ENCODE results near the gene NTF4.
A peak's percentile ranks its signal among the peaks of the same experiment; 100 is the strongest.
"Not testable (repeated sequence)": the region's sequence is repeated elsewhere in the genome, so short reads cannot be mapped to it uniquely, and the experiment has no call there.

Gene NTF4

DNA sequence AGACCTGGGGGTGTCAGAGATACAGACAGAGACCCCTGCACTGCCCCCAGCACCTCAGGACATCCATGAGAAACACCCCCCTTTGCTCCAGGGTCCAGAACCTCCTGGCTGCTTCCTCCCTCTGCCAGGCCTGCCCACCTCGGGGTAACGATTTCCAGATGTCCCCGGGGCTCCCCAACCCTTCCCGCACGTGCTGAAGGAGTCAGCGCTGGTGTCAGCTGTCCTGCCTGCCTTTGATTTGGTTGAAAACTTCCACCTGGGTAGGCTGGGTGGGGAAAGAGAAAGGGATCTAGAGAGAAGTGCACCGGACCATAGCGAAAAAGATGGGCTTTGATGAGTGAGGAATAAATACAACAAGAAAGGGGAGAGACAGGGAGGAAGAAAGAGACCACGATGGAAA, 5.6 kb downstream of the NTF4 start:
- no peak for TF ChIP-seq LEF1 (IDR thresholded peaks at IDR 0.05; ENCODE audit: borderline replicate concordance)
- TF ChIP-seq, protein P1, sequence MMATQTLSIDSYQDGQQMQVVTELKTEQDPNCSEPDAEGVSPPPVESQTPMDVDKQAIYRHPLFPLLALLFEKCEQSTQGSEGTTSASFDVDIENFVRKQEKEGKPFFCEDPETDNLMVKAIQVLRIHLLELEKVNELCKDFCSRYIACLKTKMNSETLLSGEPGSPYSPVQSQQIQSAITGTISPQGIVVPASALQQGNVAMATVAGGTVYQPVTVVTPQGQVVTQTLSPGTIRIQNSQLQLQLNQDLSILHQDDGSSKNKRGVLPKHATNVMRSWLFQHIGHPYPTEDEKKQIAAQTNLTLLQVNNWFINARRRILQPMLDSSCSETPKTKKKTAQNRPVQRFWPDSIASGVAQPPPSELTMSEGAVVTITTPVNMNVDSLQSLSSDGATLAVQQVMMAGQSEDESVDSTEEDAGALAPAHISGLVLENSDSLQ (IDR thresholded peaks at IDR 0.05) = no peak
- TF ChIP-seq HDGF (IDR thresholded peaks at IDR 0.05; ENCODE audit: borderline replicate concordance) = no peak
- TF ChIP-seq CTBP1 (IDR thresholded peaks at IDR 0.05; ENCODE audit: borderline replicate concordance) = no peak
- TF ChIP-seq L3MBTL2 (conservative IDR thresholded peaks at IDR 0.05) = no peak
- TF ChIP-seq ELF4 (IDR thresholded peaks at IDR 0.05) = no peak
- TF ChIP-seq BHLHE40 (IDR thresholded peaks at IDR 0.05; ENCODE audit: borderline replicate concordance) = no peak
- no peak for TF ChIP-seq SP1 (IDR thresholded peaks at IDR 0.05)
- no peak for TF ChIP-seq FOXM1 (IDR thresholded peaks at IDR 0.05; ENCODE audit: borderline replicate concordance)
- TF ChIP-seq TARDBP (IDR thresholded peaks at IDR 0.05) = no peak
- no peak for TF ChIP-seq SUZ12 (IDR thresholded peaks at IDR 0.05)
- ChIA-PET CTCF (interaction anchor here (0.8 kb wide), 1 partner anchor 15 kb away, joined by 3 read pairs; no protein-coding TSS in a partner anchor), POLR2A (no interaction called here)
- DNase-seq (ENCODE audit: extremely low spot score) = no peak

DNA sequence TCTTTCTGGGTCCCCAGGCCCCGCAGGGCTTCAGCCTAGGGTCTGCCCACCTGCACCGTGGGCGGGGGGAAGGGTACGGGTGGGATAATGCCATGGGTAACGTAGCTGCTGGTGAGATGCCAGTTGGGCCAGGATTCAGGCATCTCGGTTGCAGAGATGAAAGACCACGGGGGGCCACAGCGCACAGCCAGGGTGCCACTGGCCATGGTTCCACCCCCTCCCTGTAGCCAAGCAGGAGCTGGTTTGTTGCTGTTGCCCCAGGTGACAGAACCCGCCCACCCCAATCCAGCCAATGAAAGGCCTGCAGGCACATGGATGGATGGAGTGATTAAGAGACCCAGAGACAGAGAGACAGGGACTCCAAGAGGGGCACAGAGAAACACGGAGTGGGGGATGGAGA, 6.1 kb downstream of the NTF4 start:
- CTCF ChIA-PET = interaction anchor here (0.8 to 1.0 kb wide), 2 partner anchors 15 kb away, joined by 3 to 4 read pairs; no protein-coding TSS in a partner anchor
- peak; percentile 35 for DNase-seq (ENCODE audit: extremely low spot score)
- POLR2A ChIA-PET = no interaction called here
- TF ChIP-seq ELF4 (IDR thresholded peaks at IDR 0.05) (no peak), BHLHE40 (IDR thresholded peaks at IDR 0.05; ENCODE audit: borderline replicate concordance) (no peak), FOXA1 (IDR thresholded peaks at IDR 0.05) (no peak), TARDBP (IDR thresholded peaks at IDR 0.05) (no peak), NFRKB (IDR thresholded peaks at IDR 0.05) (no peak), FOXK2 (IDR thresholded peaks at IDR 0.05) (no peak)
- TF ChIP-seq, protein P1 (IDR thresholded peaks at IDR 0.05) = peak; percentile 39; the same call in 1 of the 2 replicates

DNA sequence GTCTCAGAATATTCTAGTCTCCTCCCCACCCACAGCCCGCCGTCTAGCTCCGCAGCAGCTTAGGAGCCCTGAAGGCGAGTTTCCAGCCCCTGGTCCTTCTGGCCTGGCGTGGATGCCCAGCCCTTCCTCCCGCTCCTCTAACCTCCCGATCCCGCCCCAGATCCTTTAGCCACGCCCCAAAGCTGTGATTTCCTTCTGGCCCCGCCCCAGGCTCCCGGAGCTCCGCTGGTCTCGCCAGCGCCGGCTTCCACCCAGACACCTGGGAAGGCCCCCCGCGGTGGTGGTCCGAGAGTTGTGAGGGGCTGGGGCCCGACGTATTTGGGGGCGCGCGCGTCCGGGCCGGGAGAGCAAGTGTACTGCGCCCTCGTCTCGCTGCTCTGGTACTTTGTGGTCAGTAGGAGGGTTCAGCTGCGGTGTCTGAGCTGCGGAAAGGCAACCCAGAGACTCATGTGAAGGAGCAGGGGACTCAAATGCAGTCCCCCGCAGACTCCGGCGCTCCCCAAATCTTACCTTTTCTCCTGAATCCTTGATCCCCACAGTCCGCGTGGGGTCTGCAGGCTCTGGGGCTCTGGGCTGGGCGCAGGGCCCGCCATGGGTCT, 6.9 kb downstream of the NTF4 start, which contains the start of gene CGB7:
CGB7 (minus strand) TSS at position 114 of the 599 bp plus-strand sequence. CDS start 2,374 bp downstream, outside the sequence.
- DNase-seq (ENCODE audit: extremely low spot score) = peak; percentile 39
- TF ChIP-seq L3MBTL2 (conservative IDR thresholded peaks at IDR 0.05) (no peak), SP1 (IDR thresholded peaks at IDR 0.05) (no peak), BHLHE40 (IDR thresholded peaks at IDR 0.05; ENCODE audit: borderline replicate concordance) (no peak), FOXK2 (IDR thresholded peaks at IDR 0.05) (no peak), LEF1 (IDR thresholded peaks at IDR 0.05; ENCODE audit: borderline replicate concordance) (no peak), ZNF384 (IDR thresholded peaks at IDR 0.05) (no peak), NFRKB (IDR thresholded peaks at IDR 0.05) (no peak), ARNT (IDR thresholded peaks at IDR 0.05) (no peak), SUZ12 (IDR thresholded peaks at IDR 0.05) (no peak)
- TF ChIP-seq, protein P1 (IDR thresholded peaks at IDR 0.05) = no peak
- ChIA-PET POLR2A (no interaction called here), CTCF (interaction anchor here (1.0 kb wide), 1 partner anchor 16 kb away, joined by 4 read pairs; no protein-coding TSS in a partner anchor)

DNA sequence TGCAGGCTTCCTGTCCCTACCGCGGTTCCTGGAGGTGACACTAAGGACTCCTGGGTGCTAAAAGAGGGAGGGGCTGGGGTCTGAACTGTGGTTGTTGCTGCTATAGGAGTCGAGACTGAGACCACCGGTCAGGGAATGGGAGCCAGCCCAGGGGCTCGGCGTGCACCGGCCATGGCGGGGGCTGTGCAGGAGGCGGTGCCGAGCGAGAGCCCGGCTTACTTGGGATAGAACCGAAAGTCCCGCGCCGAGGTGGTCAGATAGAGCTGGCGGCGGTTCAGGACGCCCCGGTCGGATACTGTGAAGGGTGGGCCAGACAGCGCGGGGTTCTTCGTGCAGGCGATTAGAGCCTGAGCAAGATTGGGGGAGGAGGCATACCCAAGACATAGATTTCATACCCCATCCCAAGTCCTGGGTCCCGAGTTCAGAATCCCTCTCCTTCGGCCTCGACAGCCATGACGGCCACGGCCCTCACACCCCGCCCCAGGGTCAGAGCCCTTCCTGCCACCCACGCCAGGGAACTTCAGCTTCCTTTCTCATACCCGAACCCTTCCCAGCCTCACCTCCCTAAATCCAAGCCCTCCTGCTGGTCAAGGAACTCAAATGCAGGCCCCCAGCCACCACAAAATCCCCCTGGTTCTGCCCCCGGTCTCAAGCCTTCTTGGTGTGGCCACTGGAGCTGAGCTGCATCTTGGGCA, 7.6 kb downstream of the NTF4 start:
- POLR2A ChIA-PET = interaction anchor here (1.2 to 1.4 kb wide), 3 partner anchors 38 to 65 kb away, joined by 3 to 6 read pairs (median 4); partner anchors contain the start of genes GYS1 and RUVBL2
- not testable (repeated sequence) for DNase-seq (ENCODE audit: extremely low spot score)
- CTCF ChIA-PET = interaction anchor here (0.8 to 1.2 kb wide), 4 partner anchors 16 to 64 kb away, joined by 3 to 5 read pairs (median 3); partner anchors contain the start of genes GYS1 and RUVBL2

DNA sequence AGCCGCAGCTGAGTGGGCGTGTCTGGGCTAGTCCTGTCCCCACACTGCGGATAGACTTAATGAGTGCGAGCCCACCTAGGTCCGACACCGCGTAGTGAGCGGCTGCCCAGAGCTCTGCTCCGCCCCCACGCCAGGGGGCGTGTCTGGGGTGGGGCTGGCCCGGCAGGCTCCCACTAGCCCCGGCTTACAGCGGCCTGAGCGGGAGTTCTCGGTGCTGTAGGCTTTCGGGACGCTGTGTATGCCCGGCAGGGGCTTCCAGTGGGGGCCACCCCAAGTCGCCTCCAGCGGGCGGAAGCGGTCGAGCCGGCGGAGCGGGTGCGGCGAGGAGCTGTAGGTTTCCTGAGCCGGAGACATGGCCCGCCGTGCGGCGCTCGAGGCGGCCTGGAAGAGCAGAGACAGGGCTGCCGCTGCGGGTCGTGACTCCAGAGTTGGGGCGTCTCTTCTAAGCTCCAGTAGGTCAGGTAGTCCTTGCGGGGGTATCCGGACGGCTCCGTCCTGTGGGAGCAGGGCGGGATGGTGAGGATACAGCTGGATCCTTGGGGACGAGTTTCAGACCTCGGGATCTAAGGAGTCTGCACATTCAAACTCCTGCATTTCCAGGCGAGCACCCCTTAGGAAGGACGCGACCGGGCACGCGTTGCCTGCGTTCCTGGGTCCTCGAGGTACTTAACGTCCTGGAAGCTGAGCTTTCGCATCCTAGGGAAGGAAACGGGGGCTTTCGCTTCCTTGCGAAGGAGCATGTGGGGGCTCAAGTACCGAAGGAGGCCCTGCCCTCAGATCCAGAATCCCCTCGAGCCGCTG, 8.3 kb downstream of the NTF4 start:
- ChIA-PET CTCF (interaction anchor here (0.8 to 1.2 kb wide), 4 partner anchors 17 to 63 kb away, joined by 3 to 5 read pairs (median 3); partner anchors contain the start of genes GYS1 and RUVBL2), POLR2A (interaction anchor here (1.0 to 1.4 kb wide), 5 partner anchors 9 to 64 kb away, joined by 3 to 6 read pairs (median 4); partner anchors contain the start of genes GYS1, NTF4 and RUVBL2)
- DNase-seq (ENCODE audit: extremely low spot score) = peak; percentile 77
- peak; percentile 58 for TF ChIP-seq L3MBTL2 (conservative IDR thresholded peaks at IDR 0.05)
- TF ChIP-seq ELF4 (IDR thresholded peaks at IDR 0.05) = no peak
- no peak for TF ChIP-seq FOXM1 (IDR thresholded peaks at IDR 0.05; ENCODE audit: borderline replicate concordance)
- peak; percentile 42; the same call in 1 of the 2 replicates for TF ChIP-seq SP1 (IDR thresholded peaks at IDR 0.05)
- TF ChIP-seq SUZ12 (IDR thresholded peaks at IDR 0.05) = no peak

DNA sequence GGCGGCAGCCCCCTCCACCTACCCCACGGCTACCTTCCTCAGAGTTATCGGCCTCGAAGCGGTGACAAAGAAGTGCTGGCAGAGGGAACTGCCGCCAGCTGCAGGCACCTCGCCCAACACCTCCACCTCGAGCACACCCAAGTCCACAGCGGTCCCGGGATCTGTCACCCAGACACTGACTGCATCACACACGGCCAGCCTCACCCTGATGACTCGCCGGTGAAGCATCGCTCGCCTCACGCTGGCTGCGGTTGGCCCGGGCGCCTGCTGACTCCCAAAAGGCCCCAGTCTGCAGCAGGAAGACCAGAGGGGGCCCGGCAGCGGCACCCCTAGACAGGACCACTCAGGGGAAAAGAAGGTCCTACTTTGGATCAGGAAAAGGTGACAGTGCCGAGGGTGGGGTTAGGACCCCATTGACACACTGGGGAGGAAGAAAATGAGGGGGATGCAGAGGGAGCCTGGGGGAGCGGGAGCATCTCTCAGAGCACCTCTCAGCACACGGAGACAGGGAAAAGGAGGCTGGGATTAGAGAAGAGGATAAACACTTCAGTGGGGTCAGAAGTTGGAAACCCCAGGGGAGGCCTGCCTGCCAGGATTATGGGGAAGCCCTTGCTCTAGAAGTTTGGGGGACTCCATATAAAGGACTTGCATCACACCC, 14.1 kb downstream of the NTF4 start:
- POLR2A ChIA-PET; DNase-seq (ENCODE audit: extremely low spot score); CTCF ChIA-PET: not testable (repeated sequence)

DNA sequence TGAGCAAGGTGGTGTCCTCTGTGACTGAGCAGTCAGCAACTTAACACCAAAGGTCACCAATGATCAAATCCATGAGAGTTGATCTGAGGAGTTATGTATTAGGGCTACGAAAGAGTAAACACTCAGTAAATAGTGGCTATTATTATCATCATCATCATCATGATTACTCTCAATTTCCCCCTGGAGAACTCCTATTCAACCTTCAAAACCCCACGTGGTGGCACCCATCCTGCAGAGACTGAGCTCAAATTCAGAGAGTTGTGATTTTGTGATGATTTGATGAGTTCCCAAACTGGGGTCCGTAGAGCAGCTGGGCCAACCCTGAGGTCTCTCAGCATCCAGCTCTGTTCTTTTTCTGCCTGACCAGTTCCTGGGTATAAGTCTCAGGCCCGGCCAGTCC, 14.8 kb downstream of the NTF4 start:
- POLR2A ChIA-PET = not testable (repeated sequence)

DNA sequence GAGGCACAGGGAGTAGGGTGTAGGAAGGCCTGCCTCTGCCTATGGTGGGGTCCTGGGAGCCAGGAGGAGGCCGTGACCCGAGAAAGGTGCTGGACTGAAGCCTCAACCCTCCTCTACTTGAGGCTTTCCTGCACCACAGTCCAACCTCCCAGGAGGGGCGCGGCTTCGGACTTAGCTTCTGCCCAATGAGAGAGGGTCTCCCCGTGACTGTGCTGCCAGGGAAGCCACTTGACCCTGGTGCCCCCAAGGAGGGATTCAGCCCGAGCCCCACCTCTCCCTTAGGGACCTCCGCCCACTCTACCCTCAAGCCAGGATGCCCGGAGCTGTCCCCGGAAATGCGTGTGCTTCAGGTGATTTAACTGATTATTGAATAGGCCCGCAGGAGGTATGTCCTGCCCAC, 15.6 kb downstream of the NTF4 start, which contains the start of gene CGB8:
CGB8 (minus strand) TSS at position 101 of the 400 bp plus-strand sequence. CDS start 372 bp downstream, outside the sequence.
- POLR2A ChIA-PET; DNase-seq (ENCODE audit: extremely low spot score); CTCF ChIA-PET: not testable (repeated sequence)

More for the DNA sequence above, 14.8 kb downstream of the NTF4 start:
- DNase-seq (ENCODE audit: extremely low spot score); CTCF ChIA-PET: not testable (repeated sequence)

DNA sequence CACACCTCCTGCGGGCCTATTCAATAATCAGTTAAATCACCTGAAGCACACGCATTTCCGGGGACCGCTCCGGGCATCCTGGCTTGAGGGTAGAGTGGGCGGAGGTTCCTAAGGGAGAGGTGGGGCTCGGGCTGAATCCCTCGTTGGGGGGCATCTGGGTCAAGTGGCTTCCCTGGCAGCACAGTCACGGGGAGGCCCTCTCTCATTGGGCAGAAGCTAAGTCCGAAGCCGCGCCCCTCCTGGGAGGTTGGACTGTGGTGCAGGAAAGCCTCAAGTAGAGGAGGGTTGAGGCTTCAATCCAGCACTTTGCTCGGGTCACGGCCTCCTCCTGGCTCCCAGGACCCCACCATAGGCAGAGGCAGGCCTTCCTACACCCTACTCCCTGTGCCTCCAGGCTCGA, 21.1 kb downstream of the NTF4 start, which contains the start of gene CGB5:
CGB5 (plus strand) TSS at position 301 of the 400 bp plus-strand sequence. CDS start 362 bp downstream, outside the sequence.
- DNase-seq (ENCODE audit: extremely low spot score); POLR2A ChIA-PET; CTCF ChIA-PET: not testable (repeated sequence)

DNA sequence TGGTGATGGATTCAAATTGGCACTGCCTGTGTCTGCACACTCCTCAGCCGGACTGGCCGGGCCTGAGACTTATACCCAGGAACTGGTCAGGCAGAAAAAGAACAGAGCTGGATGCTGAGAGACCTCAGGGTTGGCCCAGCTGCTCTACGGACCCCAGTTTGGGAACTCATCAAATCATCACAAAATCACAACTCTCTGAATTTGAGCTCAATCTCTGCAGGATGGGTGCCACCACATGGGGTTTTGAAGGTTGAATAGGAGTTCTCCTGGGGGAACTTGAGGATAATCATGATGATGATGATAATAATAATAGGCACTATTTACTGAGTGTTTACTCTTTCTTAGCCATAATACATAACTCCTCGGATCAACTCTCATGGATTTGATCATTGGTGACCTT, 22.0 kb downstream of the NTF4 start:
- DNase-seq (ENCODE audit: extremely low spot score); CTCF ChIA-PET; POLR2A ChIA-PET: not testable (repeated sequence)
